Endodermal cell (in vitro differentiated cells): ENCODE data around the gene FSHR. TPM values are rescaled to one million over a fixed set of nuclear protein-coding genes. Genes with fewer than 3 reads are reported as not detected.

Experiments
- DNase-seq: peaks from one replicate; pipeline ENCODE4 v3.0.0-alpha.2; 2017
- H3K27ac ChIP-seq: 2 replicates; pipeline ENCODE4 v1.5.1; 2013; ENCODE audit warnings: mild to moderate bottlenecking, low read depth, low read length, moderate library complexity
- H3K27me3 ChIP-seq: 2 replicates; pipeline ENCODE4 v1.6.1; 2013; ENCODE audit warnings: mild to moderate bottlenecking, low read length, moderate library complexity; ENCODE audit not compliant: insufficient read depth, control insufficient read depth, poor library complexity, severe bottlenecking
- H3K36me3 ChIP-seq: 2 replicates; pipeline ENCODE4 v1.7.0; 2013; ENCODE audit warnings: mild to moderate bottlenecking, low read length, moderate library complexity; ENCODE audit not compliant: control insufficient read depth, insufficient read depth
- H3K4me1 ChIP-seq: one replicate; pipeline ENCODE4 v1.7.0; 2013; ENCODE audit warnings: low read length; ENCODE audit not compliant: control insufficient read depth, insufficient read depth
- H3K4me3 ChIP-seq: 2 replicates; pipeline ENCODE4 v1.5.1; 2013; ENCODE audit warnings: mild to moderate bottlenecking, low read length, moderate library complexity
- H3K9ac ChIP-seq: 2 replicates; pipeline ENCODE4 v1.6.1; 2013; ENCODE audit warnings: mild to moderate bottlenecking, low read length, moderate library complexity; ENCODE audit not compliant: poor library complexity, severe bottlenecking; ENCODE audit errors: extremely low read depth
- H3K9me3 ChIP-seq: 2 replicates; pipeline ENCODE4 v1.6.1; 2013; ENCODE audit warnings: mild to moderate bottlenecking, low read length, moderate library complexity; ENCODE audit not compliant: control insufficient read depth
- H3K27ac Mint-ChIP-seq: 2 replicates; pipeline ENCODE4 v1.8.0; 2020; ENCODE audit warnings: mixed read lengths
- H3K27me3 Mint-ChIP-seq: 2 replicates; pipeline ENCODE4 v1.8.0; 2021; ENCODE audit warnings: mild to moderate bottlenecking, mixed read lengths; ENCODE audit not compliant: insufficient read depth
- H3K36me3 Mint-ChIP-seq: 2 replicates; pipeline ENCODE4 v1.8.0; 2020; ENCODE audit warnings: low read depth, mixed read lengths
- H3K4me1 Mint-ChIP-seq: 2 replicates; pipeline ENCODE4 v1.8.0; 2020; ENCODE audit warnings: mixed read lengths
- H3K4me3 Mint-ChIP-seq: 2 replicates; pipeline ENCODE4 v1.8.0; 2020; ENCODE audit warnings: mild to moderate bottlenecking, moderate library complexity, mixed read lengths
- H3K9me3 Mint-ChIP-seq: 2 replicates; pipeline ENCODE4 v1.8.0; 2020; ENCODE audit warnings: mild to moderate bottlenecking, mixed read lengths
- WGBS, 2 experiments: methylation state at CpG; one replicate each; pipeline versions ENCODE4 v1.1.5 to v1.1.7; 2013; ENCODE audit warnings: missing lambda C conversion rate in 2 of 2, mixed read lengths in 1 of 2; ENCODE audit not compliant: insufficient coverage in 1 of 2, insufficient read length in 1 of 2; 5-methylcytosine and 5-hydroxymethylcytosine counted together
- total RNA-seq, 2 donors: library from RNA; stranded (reverse); fragmentation: NEBNext Ultra II Directional in 1 of 2; extraction: Animal tissue kit (Norgen Biotek cat#: 25700) in 1 of 2; gene quantifications; 2 replicates in 1 of 2; 3 replicates in 1 of 2; pipeline ENCODE4 v1.2.1, GENCODE V29; 2021
- TF ChIP-seq, protein P1 (sequence below): fragments of 200-600 bp; sonication (generic); conservative IDR thresholded peaks from 2 replicates; pipeline ENCODE4 v1.5.0; 2021; ENCODE audit warnings: antibody characterized with exemption, mild to moderate bottlenecking

The FSHR gene
- total RNA-seq, 2 donors from 2014 or later, result 4.7 to 6.5 TPM

- Histone ChIP-seq H3K4me1 (no peaks in the 10 kb centered on the region), H3K9me3 (no peaks in the 10 kb centered on the region), H3K27me3 (no peaks in the 10 kb centered on the region), H3K9ac (no peak overlapping the region), H3K27ac (no peak overlapping the region), H3K4me3 (no peak overlapping the region), H3K36me3 (no peaks in the 10 kb centered on the region)
- H3K4me1 Mint-ChIP-seq, result no peaks in the 10 kb centered on the region
- H3K4me3 Mint-ChIP-seq, result no peak overlapping the region
- H3K36me3 Mint-ChIP-seq, result no peaks in the 10 kb centered on the region
- 57 to 60% methylated on average over 2 of the region's 2 CpGs for WGBS, 2 experiments
- no peak overlapping the region for H3K27ac Mint-ChIP-seq
- TF ChIP-seq, protein P1, sequence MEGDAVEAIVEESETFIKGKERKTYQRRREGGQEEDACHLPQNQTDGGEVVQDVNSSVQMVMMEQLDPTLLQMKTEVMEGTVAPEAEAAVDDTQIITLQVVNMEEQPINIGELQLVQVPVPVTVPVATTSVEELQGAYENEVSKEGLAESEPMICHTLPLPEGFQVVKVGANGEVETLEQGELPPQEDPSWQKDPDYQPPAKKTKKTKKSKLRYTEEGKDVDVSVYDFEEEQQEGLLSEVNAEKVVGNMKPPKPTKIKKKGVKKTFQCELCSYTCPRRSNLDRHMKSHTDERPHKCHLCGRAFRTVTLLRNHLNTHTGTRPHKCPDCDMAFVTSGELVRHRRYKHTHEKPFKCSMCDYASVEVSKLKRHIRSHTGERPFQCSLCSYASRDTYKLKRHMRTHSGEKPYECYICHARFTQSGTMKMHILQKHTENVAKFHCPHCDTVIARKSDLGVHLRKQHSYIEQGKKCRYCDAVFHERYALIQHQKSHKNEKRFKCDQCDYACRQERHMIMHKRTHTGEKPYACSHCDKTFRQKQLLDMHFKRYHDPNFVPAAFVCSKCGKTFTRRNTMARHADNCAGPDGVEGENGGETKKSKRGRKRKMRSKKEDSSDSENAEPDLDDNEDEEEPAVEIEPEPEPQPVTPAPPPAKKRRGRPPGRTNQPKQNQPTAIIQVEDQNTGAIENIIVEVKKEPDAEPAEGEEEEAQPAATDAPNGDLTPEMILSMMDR, result peak; percentile 96
- H3K27me3 Mint-ChIP-seq, result no peaks in the 10 kb centered on the region
- peak; percentile 49 for DNase-seq
- H3K9me3 Mint-ChIP-seq, result no peaks in the 10 kb centered on the region
Measured at GRCh38 chr2:48946449-48947048, 207.8 kb downstream of the FSHR start.

DNA sequence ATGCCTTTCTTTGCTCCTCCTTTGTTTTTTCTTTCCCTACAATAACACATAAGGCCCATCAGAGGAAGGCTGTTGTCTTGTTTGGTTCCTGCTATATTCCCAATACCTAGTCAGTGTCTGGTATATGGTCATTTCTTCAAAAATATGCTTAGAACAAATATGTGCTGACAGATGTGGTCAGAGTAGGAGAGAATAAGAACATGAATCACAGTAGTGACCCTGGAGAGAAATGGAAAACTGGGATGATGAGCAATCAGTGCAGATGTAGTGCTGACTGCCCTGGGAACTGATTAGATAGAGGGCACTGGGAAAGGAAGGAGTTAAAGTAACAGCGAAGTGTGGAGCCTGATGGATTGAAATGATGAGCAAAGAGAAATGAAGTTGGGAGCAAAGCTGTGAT is 209.4 kb downstream of the FSHR start:
- 80 to 94% methylated on average over 1 of the region's 1 CpG for WGBS, 2 experiments
- Histone ChIP-seq H3K27me3 (no peaks in the 10 kb centered on the region), H3K36me3 (no peaks in the 10 kb centered on the region), H3K9ac (no peak overlapping the region), H3K4me3 (no peak overlapping the region), H3K4me1 (no peaks in the 10 kb centered on the region), H3K9me3 (no peaks in the 10 kb centered on the region), H3K27ac (no peak overlapping the region)
- Mint-ChIP-seq H3K4me1 (no peaks in the 10 kb centered on the region), H3K36me3 (no peaks in the 10 kb centered on the region), H3K27ac (no peak overlapping the region), H3K27me3 (no peaks in the 10 kb centered on the region), H3K9me3 (no peaks in the 10 kb centered on the region), H3K4me3 (no peak overlapping the region)
- DNase-seq, result no peak
- TF ChIP-seq, protein P1, result no peak

DNA sequence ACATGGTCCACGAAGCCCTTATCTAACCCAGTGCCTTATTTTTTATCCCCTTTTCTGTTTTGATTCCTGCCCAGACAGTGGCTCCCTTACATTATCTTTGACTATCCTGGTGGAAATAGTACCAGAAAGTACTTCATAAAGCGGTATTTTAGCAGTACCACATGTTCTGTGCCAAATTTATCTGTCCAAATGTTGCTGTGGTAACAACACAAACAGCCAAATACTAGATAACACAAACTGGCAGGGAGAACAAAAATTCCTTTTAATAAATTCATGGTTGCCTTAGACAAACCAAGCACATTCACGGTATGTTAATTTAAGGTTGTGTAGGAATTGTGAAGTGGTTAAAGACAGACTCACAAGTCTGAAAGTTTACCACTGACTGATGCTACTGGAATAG is 210.9 kb downstream of the FSHR start:
- Mint-ChIP-seq H3K27ac (no peak overlapping the region), H3K36me3 (no peaks in the 10 kb centered on the region), H3K4me1 (peaks cover 2% of the 10 kb centered on the region), H3K9me3 (no peaks in the 10 kb centered on the region), H3K4me3 (no peak overlapping the region), H3K27me3 (no peaks in the 10 kb centered on the region)
- Histone ChIP-seq H3K9ac (no peak overlapping the region), H3K36me3 (no peaks in the 10 kb centered on the region), H3K9me3 (no peaks in the 10 kb centered on the region), H3K4me1 (no peaks in the 10 kb centered on the region), H3K27me3 (no peaks in the 10 kb centered on the region), H3K4me3 (no peak overlapping the region), H3K27ac (no peak overlapping the region)
- TF ChIP-seq, protein P1, result no peak
- WGBS, 2 experiments, result 92 to 96% methylated on average over 2 to 3 of the region's 3 CpGs
- DNase-seq, result no peak
